GM12878 (cell line): ENCODE results near the gene SKA3.

Experiments used
- NR2C2 ChIP-seq: IDR thresholded peaks from 2 replicates; pipeline ENCODE4 v1.6.1; 2011; ENCODE audit warnings: borderline replicate concordance, low read depth; ENCODE audit not compliant: control insufficient read depth, insufficient read length
- POLR2A ChIP-seq: IDR thresholded peaks from 2 replicates; pipeline ENCODE4 v1.6.1; 2011; ENCODE audit warnings: low read depth, mild to moderate bottlenecking, low read length

GRCh38 chr13:21176982-21177284 is 581 bp upstream of the SKA3 start:
- TF ChIP-seq POLR2A, result no peak
- TF ChIP-seq NR2C2, result no peak
